HG02884 (cell line): Measurements from ENCODE around the gene PTEN.
"Not testable (repeated sequence)": the region's sequence is repeated elsewhere in the genome, so short reads cannot be mapped to it uniquely, and the experiment has no call there.

Experiments used
- ATAC-seq: cut with Tn5 transposase; IDR thresholded peaks from one replicate; pipeline ENCODE4 v1.9.1; 2021; ENCODE audit warnings: mild to moderate bottlenecking, moderate library complexity; ENCODE audit not compliant: unreplicated experiment

Gene PTEN

DNA sequence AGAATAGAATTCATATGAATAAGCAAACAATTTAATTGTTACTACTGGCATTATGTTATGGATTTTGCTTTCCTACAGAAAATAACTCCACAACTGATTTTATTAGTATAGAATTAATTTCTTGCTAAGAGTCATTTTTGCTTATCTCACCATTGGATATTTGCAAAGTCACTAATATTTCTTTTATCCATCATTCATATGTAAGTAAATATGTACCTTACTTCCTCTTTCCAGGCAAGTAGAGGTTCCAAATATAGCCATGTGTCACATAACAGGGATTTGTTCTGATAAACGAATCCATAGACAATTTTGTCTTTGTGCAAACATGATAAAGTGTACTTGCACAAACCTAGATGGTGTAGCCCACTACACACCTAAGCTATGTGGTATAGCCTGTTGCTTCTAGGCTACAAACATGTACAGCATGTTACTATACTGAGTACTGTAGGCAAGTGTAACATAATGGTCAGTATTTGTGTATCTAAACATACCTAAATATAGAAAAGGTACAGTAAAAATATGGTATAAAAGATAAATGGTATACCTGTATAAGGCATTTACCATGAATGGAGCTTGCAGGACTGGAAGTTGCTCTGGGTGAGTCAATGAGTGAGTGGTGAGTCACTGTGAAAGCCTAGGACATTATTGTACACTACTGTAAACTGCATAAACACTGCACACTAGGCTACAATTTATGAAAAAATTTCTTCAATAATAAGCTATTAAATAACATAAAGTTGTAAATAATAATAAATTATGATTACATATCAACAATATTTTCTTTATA, 18.4 kb upstream of the PTEN start:
- no peak for ATAC-seq

DNA sequence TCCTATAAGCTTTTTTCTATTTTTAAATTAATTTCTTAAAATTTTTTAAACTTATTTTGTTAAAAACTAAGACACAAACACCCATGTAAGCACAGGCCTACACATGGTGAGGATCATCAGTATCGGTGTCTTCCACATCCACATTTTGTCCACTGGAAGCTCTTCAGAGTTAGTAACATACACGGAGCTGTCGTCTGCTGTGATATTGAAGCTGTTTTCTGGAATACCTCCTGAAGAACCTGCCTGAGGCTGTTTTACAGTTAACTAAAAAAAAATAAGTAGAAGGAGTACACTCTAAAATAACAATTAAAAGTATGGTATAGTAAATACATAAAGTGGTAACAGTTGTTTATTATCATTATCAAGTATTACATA, 17.8 kb upstream of the PTEN start:
- no peak for ATAC-seq

DNA sequence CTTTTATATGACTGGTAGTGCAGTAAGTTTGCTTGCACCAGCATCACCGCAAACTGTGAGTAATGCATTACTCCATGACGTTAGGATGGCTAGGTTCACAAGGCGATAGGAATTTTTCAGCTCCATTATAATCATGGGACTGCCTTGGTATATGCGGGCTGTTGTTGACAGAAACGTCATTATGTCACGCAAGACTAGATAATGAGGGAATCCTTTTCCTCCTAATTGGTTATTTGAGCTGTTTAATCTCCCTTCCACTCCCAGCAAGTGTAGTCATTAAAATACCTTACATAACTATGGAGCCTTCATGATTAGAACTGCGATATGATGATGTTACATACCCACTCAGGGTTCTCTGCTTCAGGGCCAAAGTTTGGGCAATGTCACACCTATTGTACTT, 17.4 kb upstream of the PTEN start:
- ATAC-seq = no peak

DNA sequence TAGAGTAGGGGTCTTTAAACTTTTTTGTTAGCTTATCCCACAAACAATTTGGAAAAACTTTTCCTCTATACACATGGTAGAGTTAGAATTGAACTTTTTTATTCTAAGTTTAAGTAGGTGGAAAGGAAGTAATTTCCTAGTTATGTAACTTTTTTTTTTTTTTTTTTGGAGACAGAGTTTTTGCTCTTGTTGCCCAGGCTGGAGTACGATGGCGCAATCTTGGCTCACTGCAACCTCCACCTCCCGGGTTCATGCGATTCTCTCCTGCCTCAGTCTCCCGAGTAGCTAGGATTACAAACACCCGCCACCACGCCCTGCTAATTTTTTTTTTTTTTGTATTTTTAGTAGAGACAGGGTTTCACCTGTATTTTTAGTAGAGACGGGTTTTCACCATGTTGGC, 16.7 kb upstream of the PTEN start:
- not testable (repeated sequence) for ATAC-seq

DNA sequence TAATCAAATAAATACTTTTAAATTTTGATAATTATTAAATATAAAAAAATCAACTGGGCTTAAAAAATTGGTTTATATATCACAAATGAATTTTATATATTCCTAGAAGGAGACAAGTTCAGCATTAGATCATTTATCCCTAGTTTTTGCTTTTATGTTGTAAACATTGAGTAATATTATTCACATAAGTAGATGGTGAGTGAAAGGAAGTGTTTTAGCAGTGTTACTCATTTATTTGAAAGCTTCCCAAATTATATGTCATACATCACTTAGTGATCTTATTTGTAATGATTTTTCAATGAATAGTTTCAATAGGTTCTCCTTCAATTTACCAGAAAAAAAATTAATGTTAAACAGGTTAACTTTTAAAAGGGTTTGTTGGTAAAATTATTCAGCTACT, 15.9 kb upstream of the PTEN start:
- no peak for ATAC-seq

DNA sequence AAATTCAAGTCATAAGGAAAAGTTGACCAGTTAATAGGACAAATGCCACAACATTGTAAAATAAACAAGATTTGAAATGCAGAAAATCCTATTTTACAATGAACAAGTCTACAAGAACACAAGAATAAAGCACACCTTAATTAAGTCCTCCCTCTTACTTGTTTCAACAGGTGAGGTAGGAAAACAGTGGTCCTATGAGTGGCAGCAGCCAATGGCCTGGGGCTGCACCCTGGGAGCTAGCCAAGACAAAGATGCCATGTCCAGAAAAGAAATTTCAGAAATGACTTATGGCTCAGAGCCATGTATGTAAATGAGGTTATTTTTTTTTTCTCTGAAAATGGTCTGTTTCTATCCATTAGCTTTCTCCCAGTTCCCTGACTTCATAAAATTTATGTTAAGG, 14.4 kb upstream of the PTEN start:
- no peak for ATAC-seq

DNA sequence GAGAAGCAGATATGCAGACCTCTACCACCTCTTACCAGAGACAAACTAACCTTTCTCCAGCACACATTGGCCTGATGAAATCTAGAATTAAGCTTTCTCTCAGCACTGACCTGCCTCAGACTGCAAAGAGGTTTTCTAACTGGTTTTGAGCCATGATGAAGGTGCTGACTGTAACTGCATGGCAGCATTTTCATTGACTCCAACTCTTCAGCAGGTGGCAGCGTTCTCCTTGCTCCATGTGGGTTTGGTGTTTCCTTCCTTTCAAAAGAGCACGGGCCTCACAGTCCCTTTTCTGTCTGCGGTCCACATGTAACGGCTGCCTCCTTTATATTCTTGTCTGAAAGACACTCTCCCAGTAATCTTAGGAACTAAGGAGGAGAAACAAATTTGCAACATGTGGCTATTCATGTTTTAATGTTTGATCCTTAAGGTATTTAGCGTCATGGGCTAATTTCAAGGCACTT, 12.7 kb upstream of the PTEN start:
- ATAC-seq = no peak

DNA sequence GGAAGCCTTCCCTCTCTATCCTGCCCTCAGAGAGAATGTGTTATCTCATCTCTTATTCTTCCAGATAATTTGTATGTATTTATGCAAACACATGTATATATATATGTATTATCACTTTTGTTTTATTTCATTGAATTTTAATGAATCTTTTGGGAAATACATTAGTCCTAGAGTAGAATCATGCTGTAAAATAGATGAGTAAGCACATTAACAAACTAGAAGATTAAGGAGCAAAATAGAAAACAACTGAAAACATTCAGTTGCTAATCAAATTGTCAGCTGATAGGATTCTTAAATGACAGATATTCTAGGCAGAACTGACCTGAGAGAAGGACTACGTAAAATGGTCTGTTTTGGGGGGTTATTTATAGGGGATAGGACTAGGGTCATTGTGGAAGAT, 11.3 kb upstream of the PTEN start:
- no peak for ATAC-seq

DNA sequence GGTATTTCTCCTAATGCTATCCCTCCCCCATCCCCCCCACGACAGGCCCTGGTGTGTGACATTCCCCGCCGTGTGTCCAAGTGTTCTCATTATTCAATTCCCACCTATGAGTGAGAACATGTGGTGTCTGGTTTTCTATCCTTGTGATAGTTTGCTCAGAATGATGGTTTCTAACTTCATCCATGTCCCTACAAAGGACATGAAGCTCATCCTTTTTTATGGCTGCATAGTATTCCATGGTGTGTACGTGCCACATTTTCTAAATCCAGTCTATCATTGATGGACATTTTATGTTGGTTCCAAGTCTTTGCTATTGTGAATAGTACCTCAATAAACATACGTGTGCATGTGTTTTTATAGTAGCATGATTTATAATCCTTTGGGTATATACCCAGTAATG, 8.2 kb upstream of the PTEN start:
- not testable (repeated sequence) for ATAC-seq

DNA sequence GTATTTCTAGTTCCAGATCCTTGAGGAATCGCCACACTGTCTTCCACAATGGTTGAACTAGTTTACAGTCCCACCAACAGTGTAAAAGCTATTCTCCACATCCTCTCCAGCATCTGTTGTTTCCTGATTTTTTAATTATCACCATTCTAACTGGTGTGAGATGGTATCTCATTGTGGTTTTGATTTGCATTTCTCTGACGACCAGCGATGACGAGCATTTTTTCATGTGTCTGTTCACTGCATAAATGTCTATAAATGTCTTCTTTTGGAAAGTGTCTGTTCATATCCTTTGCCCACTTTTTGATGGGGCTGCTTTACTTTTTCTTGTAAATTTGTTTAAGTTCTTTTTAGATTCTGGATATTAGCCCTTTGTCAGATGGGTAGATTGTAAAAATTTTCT, 7.8 kb upstream of the PTEN start:
- ATAC-seq = not testable (repeated sequence)

DNA sequence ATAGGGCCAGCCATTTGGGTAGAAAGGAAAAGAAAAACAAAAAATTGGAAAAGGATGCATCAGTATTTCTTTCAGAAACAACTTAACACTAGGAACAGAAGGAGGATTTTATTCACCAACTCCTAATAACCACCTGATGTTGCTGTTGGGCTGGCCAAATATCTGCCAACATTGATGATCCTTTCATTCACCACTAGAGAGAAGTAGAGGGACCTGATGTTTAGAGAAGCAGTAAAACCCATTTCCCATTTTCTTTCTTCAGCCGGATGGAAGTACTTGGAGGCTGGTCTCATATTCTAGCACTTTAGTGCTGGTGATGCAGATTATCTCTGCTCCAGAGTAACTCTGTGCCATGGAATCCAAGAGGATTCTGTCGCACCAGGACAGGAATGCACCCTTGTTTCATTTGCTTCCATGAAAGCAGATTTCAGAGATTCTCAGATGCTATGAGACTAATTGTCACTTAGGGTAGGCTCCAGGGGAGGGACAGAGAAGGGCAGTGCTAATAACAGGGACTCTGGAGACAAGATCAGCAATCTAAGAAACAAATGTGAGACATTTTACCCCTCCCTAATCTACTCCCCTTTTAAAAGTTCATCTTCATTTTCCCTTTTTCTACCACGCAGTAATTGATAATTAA, 3.1 kb upstream of the PTEN start:
- ATAC-seq = no peak

DNA sequence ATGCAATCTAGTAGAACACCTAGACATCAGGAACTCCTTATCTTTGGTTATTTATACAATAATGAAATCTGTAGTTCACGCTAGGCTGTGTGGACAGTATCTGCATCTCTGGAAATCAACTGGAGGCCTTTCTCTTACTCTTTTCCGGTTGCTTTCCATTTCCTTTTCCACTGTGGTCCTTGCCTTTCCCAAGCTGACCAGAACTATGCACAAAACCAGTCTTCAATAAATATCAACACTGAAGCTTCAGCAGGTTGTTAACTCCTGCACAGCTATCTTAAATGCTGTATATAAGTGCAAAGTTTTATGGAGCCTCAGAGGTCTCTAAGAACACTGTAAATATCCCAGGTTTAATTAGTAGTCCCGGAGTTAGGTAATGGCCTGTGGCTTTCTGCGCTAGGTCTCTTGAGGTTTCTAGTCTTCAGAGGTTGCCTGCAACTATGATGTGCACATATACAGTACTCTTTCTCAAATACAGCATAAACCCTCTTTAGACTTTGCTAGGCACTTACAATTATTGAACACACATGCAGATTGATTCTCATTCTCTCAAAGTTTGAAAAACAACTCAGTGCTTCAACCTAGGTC, 2.5 kb upstream of the PTEN start:
- no peak for ATAC-seq

DNA sequence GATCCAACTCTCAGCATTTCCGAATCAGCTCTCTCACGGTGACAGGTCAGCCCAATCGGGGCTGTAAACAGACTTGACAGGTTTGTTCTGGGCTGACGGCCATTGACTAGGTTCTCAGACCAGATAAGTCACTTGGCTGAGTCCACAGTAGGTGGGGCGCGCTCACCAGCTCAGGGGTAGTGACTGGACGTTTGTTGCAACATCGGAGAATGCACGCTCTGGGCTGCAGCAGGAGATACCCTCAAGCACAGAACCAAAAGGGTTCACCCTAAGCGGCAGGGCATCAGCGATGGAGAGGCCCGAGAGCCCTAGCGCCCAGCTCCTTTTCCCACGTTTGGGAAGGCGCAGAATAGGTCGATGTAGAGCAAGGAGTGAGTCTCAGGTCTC, 1.9 kb upstream of the PTEN start:
- ATAC-seq = no peak

DNA sequence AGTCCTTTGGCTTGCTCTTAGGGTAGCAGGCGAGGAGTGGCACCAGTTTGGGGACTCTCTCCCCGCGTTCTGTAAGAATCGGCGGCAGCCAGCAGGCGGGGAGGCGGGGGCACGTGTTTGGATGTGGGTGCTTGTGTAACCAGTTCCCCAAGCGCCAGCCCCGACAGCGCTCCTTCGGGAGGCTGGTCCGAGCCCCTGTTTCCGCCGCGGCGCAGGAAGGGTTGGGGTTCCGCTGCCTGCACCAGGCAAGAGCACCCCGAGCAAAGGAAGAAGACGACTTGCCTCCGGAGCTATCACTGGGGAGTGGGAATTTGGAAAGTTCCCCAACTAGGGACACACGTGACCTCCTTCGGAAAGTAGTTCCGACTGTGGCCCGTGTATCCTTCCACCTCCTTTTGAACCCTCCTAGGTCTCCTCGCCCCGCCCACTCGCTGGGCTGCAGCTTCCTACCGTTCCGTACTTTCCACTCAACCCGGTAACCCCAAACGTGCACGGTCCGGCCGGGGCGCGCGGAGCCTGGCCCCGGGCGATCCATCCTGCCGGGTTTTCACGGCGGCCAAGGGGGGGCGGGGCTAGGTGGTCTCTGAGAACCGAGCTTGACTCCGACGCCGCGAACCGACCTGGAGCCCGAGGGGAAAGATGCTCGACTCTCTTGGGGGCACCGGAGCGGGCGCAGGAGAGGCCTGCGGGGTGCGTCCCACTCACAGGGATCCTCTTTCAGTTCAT, 1.3 kb upstream of the PTEN start:
- peak; percentile 46 for ATAC-seq

DNA sequence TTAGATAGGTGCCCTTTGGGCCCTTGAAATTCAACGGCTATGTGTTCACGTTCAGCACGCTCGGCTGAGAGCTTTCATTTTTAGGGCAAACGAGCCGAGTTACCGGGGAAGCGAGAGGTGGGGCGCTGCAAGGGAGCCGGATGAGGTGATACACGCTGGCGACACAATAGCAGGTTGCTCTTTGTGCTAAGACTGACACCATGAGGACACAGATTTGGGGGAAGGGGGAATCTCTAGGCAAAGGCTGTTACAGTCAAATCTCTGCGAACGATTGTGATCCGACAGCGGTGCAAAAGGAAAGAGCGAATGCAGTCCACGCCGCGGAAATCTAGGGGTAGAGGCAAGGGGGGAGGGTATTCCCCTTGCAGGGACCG, 759 bp upstream of the PTEN start:
- peak; percentile 12 for ATAC-seq

DNA sequence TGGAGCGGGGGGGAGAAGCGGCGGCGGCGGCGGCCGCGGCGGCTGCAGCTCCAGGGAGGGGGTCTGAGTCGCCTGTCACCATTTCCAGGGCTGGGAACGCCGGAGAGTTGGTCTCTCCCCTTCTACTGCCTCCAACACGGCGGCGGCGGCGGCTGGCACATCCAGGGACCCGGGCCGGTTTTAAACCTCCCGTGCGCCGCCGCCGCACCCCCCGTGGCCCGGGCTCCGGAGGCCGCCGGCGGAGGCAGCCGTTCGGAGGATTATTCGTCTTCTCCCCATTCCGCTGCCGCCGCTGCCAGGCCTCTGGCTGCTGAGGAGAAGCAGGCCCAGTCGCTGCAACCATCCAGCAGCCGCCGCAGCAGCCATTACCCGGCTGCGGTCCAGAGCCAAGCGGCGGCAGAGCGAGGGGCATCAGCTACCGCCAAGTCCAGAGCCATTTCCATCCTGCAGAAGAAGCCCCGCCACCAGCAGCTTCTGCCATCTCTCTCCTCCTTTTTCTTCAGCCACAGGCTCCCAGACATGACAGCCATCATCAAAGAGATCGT, 598 bp downstream of the PTEN start:
- not testable (repeated sequence) for ATAC-seq

DNA sequence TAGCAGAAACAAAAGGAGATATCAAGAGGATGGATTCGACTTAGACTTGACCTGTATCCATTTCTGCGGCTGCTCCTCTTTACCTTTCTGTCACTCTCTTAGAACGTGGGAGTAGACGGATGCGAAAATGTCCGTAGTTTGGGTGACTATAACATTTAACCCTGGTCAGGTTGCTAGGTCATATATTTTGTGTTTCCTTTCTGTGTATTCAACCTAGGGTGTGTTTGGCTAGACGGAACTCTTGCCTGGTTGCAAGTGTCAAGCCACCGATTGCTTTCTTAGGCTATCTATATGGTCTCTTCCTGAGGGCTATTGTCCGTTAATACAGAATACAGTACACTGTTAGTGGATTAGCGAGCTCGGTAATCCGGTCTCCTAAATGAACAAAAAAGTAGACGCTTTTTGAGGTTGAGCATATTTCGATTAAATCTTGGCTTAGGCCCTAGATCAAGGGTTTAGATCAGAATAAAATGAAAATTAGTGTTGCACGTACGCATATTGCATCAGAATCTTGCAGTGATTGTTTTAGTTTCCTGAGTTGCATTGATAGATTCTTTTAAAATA, 1.2 kb downstream of the PTEN start:
- no peak for ATAC-seq

DNA sequence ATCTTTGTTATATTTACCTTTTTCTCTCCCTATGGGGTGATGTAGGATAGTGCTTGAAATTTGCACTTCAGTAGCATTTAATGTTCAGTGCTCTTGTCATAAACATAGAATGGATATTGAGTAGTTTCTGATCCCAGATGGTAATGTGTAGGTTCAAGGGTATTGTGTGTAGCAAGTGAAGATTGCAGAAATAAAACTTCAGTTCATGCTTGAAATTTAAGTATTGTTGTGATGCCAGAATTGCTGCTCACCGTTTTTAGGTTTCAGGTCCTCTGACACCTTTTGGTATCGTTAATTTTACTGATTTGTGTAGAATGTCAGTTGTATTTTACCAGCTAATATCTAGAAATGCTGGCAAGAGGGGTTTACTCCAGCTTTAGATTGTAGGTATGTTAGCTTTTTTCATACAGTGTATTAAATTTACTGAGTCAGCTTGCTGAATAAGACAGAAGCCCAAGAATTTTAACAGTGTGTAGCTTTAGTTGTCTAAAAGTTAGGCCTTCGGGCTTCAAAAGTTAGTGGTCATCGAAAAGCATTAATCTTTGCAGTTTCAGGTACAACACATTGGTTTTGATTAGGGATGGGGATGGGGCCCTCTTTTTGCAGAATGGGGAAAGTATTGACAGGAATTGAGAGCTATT, 1.9 kb downstream of the PTEN start:
- ATAC-seq = no peak

DNA sequence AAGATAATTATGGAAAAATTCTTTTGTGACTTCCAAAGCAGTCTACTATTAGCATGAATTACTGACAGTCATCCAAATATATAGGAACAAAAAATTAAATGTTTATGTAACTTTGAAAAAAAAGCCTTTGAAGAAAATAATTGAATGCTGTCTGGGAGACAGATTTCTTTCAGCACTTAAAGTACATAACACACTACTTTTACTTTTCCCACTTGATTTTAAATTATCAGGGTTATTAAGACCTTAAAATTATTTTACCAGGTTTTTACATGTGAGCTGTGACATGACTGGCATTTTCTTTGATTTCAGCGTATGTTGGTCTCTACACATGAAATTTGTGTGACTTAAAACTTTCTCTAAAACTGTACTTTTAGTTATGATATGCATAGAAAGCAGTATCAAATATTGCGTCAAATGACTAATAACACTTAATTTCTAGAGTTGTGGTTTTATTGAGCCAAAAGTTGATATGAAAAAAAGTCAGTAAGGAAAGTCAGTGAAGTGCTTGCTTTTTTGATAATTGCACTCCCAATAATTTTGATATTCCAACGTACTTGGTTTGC, 3.1 kb downstream of the PTEN start:
- ATAC-seq = no peak

DNA sequence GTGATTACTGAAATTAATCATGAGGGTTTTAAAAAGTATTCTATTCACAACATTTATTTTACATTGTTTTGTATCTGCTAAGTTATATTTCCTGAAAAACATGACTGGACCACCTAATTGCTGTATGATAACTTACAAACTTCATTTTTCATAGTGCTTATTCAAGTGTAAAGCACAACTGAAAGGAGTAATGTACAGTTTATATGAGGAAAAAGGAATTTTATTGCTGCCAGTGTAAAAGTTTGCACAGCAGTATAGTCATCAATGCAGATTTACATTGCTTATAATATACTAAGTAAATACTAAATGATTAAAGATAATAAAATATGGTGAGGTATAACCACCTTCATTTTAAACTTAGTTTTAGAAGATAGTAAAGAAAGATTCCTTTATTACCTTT, 4.0 kb downstream of the PTEN start:
- ATAC-seq = no peak
